ENCODE results near the gene RAE1. TPM values are rescaled to one million over a fixed set of nuclear protein-coding genes. Genes with fewer than 3 reads are reported as not detected.

RAE1 gene
- total and polyA plus RNA-seq, 5 donors, result 9.4 to 15.6 (median 14.5) TPM

DNA sequence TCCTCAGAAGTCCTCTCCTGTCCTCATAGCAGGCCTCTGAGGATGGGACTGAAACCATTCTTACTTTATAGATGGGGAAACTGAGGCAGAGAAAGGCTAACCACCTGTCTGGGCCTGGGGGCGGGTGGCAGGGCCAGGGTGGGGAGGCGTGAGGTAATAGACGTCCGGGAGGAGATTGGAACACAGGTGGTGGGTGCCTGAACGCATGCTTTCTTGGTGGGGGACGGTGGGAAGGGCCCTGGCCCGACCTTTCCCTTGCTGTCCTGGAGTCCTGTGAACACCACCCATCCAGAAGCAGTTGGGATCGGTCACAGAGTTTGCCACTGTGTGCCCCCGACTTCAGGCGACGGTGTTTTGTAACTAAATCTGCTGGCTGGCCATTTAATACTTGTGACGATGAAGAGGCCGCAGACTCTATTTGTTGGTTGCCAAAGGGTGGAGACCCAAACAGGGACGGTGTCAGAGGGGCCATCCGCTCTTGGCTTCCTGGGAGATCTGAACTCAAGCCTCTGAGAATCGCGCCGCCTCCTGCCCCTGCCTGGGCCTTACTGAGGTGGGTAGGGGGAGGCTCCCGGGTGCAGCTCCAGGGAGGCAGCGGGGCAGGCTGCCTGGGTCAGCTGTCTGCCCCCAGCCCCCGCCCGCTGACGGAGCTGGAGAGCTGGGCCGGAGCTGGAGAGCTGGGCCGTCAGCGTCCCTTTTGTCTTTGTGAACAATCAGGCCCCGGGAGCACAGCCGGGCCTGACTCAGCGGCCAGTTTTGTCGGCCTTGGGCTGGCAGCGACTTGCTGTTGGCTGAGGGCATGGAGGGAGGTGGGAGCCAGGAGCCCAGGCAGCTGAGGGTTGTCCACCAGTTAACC, 44.3 kb downstream of the RAE1 start:
- H3K9me3 ChIP-seq (ENCODE audit: control insufficient read depth, low read length), result no peaks in the 10 kb centered on the region
- no peaks in the 10 kb centered on the region for H3K27me3 ChIP-seq (ENCODE audit: control insufficient read depth, insufficient read depth)
- peaks cover 16% of the 10 kb centered on the region for H3K4me1 ChIP-seq (ENCODE audit: control insufficient read depth, insufficient read depth, low read length)
- ATAC-seq (peak; percentile 65 to 69), DNase-seq (peak; percentile 86 to 94 (median 94))
- intact Hi-C loops (cut with DNase I), result no loop called here
- no peak overlapping the region for H3K4me3 ChIP-seq (ENCODE audit: low read length)
- 31% methylated on average over 31 of the region's 31 CpGs for WGBS
- peak overlapping the region; percentile 85 for H3K27ac ChIP-seq (ENCODE audit: low read length)

DNA sequence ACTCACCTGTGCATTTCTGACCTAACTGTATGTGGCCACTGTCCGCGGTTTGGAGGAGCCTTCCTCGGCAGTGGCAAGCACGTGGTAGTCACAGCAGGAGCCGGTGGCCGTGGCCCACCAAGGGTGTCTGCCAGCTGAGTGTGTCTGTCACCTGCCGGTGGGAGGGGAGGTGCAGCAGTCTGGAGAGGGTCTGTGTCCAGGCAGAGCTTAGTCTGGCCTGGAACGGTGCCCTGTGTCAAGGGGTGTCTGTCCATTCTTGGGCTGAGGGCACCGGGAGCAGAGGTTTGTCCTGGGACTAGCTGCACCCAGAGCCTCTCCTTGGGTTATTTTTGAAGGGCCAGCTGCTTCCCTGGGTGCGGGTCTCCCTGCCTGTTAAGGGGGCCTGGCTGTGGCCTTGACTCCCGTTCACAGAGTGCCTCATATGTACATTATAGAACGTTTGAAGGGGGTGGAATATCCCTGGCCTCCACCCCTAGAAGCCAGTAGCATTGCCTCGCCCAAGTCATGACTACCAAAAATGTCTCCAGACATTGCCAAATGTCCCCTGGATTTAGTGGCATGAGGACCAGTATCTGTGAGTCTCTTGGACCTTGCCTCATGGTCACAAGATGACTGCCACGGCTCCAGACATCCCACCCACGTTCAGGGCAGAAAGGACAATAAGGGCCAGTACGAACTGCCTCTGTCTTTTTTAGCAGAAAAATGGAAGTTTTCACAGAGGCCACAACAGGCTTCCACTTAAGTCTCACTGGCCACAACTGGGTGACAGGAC, 45.3 kb downstream of the RAE1 start:
- ATAC-seq (no peak), DNase-seq (peak in 2 of 3 donors; percentile 66 to 67)
- 71% methylated on average over 16 of the region's 16 CpGs for WGBS

GRCh38 chr20:57396984-57397692, 46.1 kb downstream of the RAE1 start:
- Histone ChIP-seq H3K27ac (ENCODE audit: low read length) (peak overlapping the region; percentile 85), H3K27me3 (ENCODE audit: control insufficient read depth, insufficient read depth) (no peaks in the 10 kb centered on the region), H3K9me3 (ENCODE audit: control insufficient read depth, low read length) (no peaks in the 10 kb centered on the region), H3K4me3 (ENCODE audit: low read length) (no peak overlapping the region), H3K4me1 (ENCODE audit: control insufficient read depth, insufficient read depth, low read length) (peaks cover 16% of the 10 kb centered on the region)
- intact Hi-C loops (cut with DNase I), result loop anchor here in 1 of 4 donors (2.0 kb wide), 1 partner anchor 44 kb away; no protein-coding TSS in a partner anchor
- ATAC-seq, result no peak
- 71% methylated on average over 16 of the region's 16 CpGs for WGBS
- DNase-seq, result peak in 2 of 3 donors; percentile 32 to 36

More for the DNA sequence above, 45.3 kb downstream of the RAE1 start:
- intact Hi-C loops (cut with DNase I), result loop anchor here in 1 of 4 donors (2.0 kb wide), 1 partner anchor 44 kb away; no protein-coding TSS in a partner anchor
- peak overlapping the region; percentile 85 for H3K27ac ChIP-seq (ENCODE audit: low read length)
- peaks cover 16% of the 10 kb centered on the region for H3K4me1 ChIP-seq (ENCODE audit: control insufficient read depth, insufficient read depth, low read length)
- no peaks in the 10 kb centered on the region for H3K27me3 ChIP-seq (ENCODE audit: control insufficient read depth, insufficient read depth)
- H3K9me3 ChIP-seq (ENCODE audit: control insufficient read depth, low read length), result no peaks in the 10 kb centered on the region
- no peak overlapping the region for H3K4me3 ChIP-seq (ENCODE audit: low read length)

DNA sequence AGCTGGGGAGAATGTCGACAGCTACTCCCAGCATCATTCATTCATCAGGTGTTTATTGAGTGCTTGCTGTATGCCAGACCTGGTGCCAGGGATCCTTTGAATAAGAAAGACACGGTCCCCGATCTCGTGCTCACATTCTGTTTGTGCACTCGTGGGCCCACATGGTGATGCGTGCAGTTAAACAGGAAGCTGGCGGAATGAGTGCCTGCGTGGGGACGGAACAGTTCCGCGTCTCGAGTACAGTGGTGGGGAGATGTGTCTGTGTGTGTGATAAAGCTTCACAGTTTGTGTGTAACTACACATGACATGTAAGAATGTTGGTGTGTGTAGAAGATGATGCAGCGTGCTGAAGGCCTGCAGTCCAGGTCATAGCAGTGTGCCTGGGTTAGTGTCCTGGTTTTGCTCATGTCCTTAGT, 46.6 kb downstream of the RAE1 start:
- Histone ChIP-seq H3K4me3 (ENCODE audit: low read length) (no peak overlapping the region), H3K27me3 (ENCODE audit: control insufficient read depth, insufficient read depth) (no peaks in the 10 kb centered on the region), H3K9me3 (ENCODE audit: control insufficient read depth, low read length) (no peaks in the 10 kb centered on the region), H3K27ac (ENCODE audit: low read length) (peak overlapping the region; percentile 71), H3K4me1 (ENCODE audit: control insufficient read depth, insufficient read depth, low read length) (peaks cover 16% of the 10 kb centered on the region)
- intact Hi-C loops (cut with DNase I), result loop anchor here in 1 of 4 donors (2.0 kb wide), 1 partner anchor 43 kb away; no protein-coding TSS in a partner anchor
- WGBS, result 48% methylated on average over 13 of the region's 13 CpGs
- ATAC-seq, result no peak
- peak in 2 of 3 donors; percentile 54 to 55 for DNase-seq

DNA sequence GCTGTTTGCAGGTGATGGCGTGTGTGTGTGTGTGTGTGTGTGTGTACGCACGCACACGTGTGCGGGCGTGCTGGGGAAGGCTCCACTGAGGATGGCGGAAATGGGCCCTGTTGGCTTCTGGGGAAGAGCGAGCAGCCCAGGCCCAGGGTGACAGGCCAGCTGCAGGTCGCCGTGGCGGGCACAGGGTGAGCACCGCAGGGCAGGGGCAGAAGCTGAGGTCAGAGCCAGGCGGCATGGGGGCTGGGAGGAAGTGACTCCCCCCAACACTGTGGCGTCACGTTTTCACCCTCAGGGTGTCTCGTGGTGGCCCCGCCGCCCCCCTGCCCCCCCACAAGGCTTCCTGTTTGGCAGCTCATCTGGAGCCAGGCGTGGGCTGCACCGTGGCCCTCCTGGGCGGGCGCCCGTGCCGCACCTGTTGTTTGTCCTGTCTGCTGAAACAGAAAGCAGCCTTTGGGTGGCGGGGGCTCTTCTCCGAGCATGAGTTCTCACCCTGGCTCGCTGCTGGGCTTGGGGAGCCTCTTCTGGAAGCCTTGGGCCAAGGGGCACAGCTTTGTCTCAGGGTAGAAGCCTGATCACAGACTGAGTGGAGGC, 47.3 kb downstream of the RAE1 start:
- peaks cover 13% of the 10 kb centered on the region for H3K4me1 ChIP-seq (ENCODE audit: control insufficient read depth, insufficient read depth, low read length)
- H3K27me3 ChIP-seq (ENCODE audit: control insufficient read depth, insufficient read depth), result no peaks in the 10 kb centered on the region
- no peaks in the 10 kb centered on the region for H3K9me3 ChIP-seq (ENCODE audit: control insufficient read depth, low read length)
- 41% methylated on average over 27 of the region's 27 CpGs for WGBS
- DNase-seq, result peak in 2 of 3 donors; percentile 79 to 80
- H3K4me3 ChIP-seq (ENCODE audit: low read length), result no peak overlapping the region
- peak overlapping the region; percentile 8 for H3K27ac ChIP-seq (ENCODE audit: low read length)
- intact Hi-C loops (cut with DNase I), result no loop called here
- peak in 1 of 2 donors; percentile 2 for ATAC-seq

DNA sequence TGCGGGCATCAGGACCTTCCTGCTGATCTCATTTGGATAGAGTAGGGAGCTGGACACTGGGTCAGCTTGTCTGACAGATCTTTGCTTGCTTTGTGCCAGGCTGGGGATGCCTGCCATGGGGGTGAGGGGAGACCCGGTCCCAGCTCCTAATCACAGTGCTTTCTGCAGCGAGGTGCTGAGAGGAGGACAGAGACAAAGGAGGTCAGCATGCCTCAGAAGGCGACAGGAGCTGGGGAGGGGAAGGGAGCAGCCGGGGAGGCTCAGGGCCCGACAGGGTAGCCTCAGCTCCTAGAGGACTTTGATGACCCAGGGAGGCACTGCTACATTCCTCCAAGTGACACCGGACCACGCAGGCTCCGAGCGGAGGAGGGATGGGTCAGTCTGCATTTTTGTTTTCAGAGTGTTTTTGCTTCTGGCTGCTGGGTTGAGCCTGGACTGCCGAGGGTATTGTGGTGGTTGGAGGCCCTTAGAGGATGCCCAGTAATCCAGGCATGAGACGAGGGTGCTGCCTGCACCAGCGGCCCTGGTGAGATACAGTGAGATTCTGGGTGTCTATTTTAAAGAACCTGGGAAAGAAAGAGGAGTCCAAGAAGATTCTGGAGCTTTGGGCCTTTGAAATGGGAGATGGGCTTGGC, 48.0 kb downstream of the RAE1 start:
- Histone ChIP-seq H3K9me3 (ENCODE audit: control insufficient read depth, low read length) (no peaks in the 10 kb centered on the region), H3K4me1 (ENCODE audit: control insufficient read depth, insufficient read depth, low read length) (peaks cover 13% of the 10 kb centered on the region), H3K27ac (ENCODE audit: low read length) (peak overlapping the region; percentile 8), H3K4me3 (ENCODE audit: low read length) (no peak overlapping the region), H3K27me3 (ENCODE audit: control insufficient read depth, insufficient read depth) (no peaks in the 10 kb centered on the region)
- ATAC-seq (no peak), DNase-seq (peak in 2 of 3 donors; percentile 46 to 52)
- intact Hi-C loops (cut with DNase I), result no loop called here
- 55% methylated on average over 13 of the region's 13 CpGs for WGBS

- peak in 2 of 3 donors; percentile 72 to 75 for DNase-seq
- intact Hi-C loops (cut with DNase I), result no loop called here
- peak overlapping the region; percentile 8 for H3K27ac ChIP-seq (ENCODE audit: low read length)
- WGBS, result 43% methylated on average over 21 of the region's 21 CpGs
- ATAC-seq, result peak; percentile 5 to 11
- no peaks in the 10 kb centered on the region for H3K9me3 ChIP-seq (ENCODE audit: control insufficient read depth, low read length)
- H3K27me3 ChIP-seq (ENCODE audit: control insufficient read depth, insufficient read depth), result no peaks in the 10 kb centered on the region
- H3K4me3 ChIP-seq (ENCODE audit: low read length), result no peak overlapping the region
- peaks cover 13% of the 10 kb centered on the region for H3K4me1 ChIP-seq (ENCODE audit: control insufficient read depth, insufficient read depth, low read length)
Observed at GRCh38 chr20:57399587-57400155, 48.6 kb downstream of the RAE1 start.

GRCh38 chr20:57400231-57400701, 49.2 kb downstream of the RAE1 start:
- ATAC-seq (no peak), DNase-seq (peak in 1 of 3 donors; percentile 41)
- intact Hi-C loops (cut with DNase I), result no loop called here
- peak overlapping the region; percentile 5 for H3K27ac ChIP-seq (ENCODE audit: low read length)
- peaks cover 13% of the 10 kb centered on the region for H3K4me1 ChIP-seq (ENCODE audit: control insufficient read depth, insufficient read depth, low read length)
- H3K4me3 ChIP-seq (ENCODE audit: low read length), result no peak overlapping the region
- no peaks in the 10 kb centered on the region for H3K27me3 ChIP-seq (ENCODE audit: control insufficient read depth, insufficient read depth)
- WGBS, result 63% methylated on average over 11 of the region's 11 CpGs
- H3K9me3 ChIP-seq (ENCODE audit: control insufficient read depth, low read length), result no peaks in the 10 kb centered on the region

- WGBS, result 75% methylated on average over 21 of the region's 21 CpGs
- Histone ChIP-seq H3K4me3 (ENCODE audit: low read length) (no peak overlapping the region), H3K27me3 (ENCODE audit: control insufficient read depth, insufficient read depth) (no peaks in the 10 kb centered on the region), H3K27ac (ENCODE audit: low read length) (no peak overlapping the region), H3K4me1 (ENCODE audit: control insufficient read depth, insufficient read depth, low read length) (peaks cover 13% of the 10 kb centered on the region), H3K9me3 (ENCODE audit: control insufficient read depth, low read length) (no peaks in the 10 kb centered on the region)
- DNase-seq (peak in 2 of 3 donors; percentile 46 to 54), ATAC-seq (no peak)
- intact Hi-C loops (cut with DNase I), result no loop called here
Observed at GRCh38 chr20:57400821-57401564, 49.9 kb downstream of the RAE1 start.

Data from right cardiac atrium (tissue), 5 donors.